SKM-1 treated with dmso at 0.1 percent for 144 hours (cell line): ENCODE measurements around the gene WNT4.

Source experiments
- DNase-seq: peaks from one replicate; lab custom pipeline; 2025; ENCODE audit not compliant: unreplicated experiment; lab: John Stamatoyannopoulos, UW

The WNT4 gene

DNA sequence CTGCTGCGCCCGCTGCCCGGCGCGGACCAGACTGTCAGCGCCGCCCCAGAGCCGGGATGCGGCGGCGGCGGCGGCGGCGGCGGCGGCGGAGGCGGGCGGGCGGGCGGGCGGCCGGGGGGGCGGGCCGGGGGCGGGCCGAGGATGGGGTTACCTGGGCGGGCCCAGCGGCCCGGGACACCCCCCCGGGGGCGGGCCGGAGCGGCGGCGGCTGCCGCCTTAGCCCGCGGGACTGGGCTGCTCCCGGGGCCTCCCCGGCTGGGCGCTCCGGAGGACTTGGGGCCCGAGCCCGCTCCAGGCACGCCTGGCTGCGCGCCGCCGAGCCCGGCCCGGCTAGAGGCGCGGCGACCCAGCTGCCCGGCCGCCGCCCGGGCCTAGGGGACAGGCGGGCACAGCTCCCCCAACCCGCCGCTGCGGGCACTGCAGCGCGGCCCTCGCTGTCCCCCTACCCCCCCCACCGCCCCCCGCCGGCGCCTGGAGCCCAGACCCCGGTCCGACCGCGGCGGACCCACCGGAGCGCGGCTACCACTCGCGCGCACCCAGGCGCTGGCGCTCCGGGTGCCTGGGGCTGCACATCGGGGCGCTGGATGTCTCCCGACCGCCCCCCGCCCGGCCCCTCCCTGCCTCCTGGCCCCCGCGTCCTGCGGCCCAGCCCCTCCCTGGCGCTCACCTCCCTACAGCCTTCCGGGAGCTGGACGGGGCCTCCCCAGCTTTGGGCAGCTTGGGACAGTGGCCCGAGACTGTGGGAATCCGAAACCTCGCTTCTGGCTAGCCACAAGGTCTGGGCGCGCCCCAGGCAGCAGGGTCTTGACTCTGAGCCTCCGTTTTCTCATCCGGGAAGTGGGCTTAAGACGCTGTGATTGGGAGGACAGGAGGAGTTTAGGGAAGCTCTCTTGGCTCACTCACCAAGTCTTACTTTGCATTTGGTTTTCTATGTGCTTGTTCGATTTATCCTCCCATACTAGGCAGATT lies at the start of gene WNT4:
WNT4 (minus strand) TSS at position 33 of the 969 bp plus-strand sequence. CDS start 175 bp downstream, outside the sequence.
- no peak for DNase-seq

DNA sequence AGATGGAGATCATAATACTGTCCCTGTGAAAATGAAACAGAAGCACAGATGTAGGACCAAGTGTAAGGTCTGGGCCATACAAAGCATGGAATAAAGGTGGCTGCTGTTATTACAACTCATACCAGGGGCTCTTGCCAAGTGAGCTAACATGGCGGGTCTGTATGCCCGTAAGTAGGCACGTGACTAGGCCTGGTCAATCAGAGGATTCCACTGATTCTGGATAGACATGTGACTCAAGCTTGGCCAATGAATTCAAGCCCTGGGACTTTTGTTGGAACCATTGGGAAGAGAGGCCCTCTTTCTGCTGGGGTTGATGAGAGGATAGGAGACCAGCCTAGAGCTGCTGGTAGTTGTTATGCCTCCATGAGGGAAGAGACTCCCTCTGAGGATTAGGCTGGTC lies 47.8 kb upstream of the WNT4 start:
- DNase-seq = no peak

DNA sequence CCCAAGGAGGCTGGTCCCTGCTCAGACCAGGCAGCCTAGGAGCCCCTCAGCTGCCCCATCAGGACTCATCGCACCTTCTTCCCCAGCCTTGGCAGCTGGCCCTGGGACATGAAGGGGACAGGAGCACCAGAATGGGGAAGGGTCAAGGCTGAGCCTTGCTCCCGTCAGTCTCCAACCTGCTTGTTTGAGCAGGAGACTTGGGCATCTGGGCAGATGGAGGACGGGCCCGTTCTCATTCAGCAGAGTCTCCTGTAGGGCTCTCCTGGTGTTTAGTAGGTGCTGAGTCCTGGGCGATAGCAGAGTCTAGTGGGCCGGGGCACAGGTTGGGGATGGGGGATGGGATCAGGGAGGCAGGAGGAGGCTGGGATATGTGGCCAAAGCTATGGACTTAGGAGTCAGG lies 47.4 kb upstream of the WNT4 start:
- DNase-seq = no peak

DNA sequence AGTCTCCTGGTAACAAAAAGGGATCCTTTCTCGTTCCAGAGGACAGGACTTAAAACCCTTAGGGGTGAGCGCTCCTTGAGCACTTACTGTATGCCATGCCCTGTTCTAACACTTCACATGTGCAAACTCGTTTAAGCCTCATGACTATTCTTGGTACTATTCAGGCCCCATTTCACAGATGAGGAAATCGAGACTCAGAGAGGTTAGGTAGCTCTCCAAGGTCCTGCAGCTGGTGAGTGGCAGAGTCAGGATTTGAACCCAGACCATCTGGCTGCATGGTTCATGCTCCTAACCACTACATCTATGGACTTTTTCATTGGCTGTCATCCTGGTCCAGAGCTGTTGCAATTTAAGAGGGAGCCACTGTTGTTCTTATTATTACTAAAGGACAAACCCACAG lies 46.7 kb upstream of the WNT4 start:
- DNase-seq = no peak

DNA sequence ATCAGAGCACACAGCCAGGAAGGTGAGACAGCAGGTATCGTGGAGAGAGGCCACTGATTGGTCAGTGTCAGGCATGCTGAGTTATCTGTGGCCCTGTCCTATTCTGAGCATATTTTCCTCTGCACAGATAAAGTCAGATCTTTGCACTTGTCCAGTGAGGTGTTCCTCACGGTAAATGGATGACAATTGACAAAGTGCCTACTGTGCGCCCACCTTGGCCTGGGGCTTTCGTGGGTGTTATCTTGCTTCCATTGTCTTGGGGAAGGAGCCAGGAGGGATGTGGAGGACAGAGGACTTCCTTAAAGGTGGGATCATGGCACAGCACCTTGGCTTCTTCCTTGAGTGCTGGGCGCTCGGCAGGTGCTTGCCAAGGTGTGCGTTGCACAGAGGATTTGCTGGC lies 46.0 kb upstream of the WNT4 start:
- DNase-seq = no peak

DNA sequence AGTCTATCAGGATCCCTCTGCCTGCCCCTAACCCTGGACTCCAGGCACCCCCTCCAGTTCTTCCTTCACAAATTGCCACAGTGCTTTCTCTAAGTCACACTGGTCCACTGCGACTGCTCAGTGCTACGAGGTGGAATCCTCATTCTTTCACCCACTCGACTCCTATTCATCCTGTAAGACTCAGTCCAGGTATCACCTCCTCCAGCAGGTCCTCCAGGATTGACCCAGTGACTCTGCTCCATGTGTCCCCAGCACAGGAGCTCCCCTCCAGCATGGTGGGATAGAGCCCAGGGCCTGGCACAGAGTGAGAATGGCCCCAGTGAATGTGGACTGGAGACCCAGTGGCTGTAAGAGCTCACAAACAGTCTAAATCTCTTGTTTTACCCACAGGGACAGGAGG lies 45.5 kb upstream of the WNT4 start:
- no peak for DNase-seq

DNA sequence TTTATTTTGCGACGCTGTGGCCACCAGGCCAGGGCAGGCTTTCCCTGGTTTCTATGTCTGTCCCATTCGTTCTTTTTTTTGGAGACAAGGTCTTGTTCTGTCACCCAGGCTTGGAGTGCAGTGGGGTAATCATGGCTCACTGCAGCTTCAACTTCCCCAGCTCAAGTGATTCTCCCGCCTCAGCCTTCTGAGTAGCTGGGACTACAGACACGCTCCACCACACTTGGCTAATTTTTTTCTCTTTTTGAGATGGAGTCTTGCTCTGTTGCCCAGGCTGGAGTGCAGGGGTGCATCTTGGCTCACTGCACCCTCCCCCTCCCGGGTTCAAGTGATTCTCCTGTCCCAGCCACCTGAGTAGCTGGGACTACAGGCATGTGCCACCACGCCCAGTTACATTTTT lies 43.4 kb upstream of the WNT4 start:
- no peak for DNase-seq

DNA sequence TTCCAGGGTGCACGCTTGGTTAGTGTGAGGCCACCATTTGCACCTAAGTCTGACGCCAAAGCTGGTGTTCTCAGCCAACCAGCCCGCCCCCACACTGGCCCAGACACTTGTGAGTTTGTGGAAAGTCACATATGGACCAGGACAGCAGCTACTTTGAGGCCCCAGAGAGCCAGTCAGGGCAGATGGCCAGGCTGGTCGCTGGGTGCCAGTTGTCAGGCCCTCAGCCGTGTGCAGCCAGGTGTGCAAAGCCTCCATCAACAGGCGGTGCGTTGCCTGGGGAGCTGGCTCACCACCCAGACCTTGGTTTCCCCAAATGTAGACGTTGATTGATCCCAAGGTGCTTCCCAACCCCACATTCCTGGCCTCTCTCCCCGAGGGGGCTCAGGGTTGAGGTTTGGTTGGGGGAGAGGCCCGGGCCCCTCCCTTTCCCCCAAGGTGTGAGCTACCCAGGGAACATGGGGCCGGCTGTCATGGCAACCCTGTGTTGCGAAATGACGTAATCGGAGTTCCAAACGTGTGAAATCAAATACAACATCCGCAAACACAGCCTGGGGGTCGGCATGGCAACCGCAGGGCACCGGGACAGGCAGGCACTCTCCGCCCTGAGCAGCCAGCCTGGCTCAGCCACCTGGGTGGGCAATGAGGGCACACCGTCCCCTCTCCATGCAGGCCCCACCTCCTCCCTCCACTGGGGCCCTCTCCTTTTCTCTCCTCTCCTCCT lies 42.2 kb upstream of the WNT4 start:
- no peak for DNase-seq

DNA sequence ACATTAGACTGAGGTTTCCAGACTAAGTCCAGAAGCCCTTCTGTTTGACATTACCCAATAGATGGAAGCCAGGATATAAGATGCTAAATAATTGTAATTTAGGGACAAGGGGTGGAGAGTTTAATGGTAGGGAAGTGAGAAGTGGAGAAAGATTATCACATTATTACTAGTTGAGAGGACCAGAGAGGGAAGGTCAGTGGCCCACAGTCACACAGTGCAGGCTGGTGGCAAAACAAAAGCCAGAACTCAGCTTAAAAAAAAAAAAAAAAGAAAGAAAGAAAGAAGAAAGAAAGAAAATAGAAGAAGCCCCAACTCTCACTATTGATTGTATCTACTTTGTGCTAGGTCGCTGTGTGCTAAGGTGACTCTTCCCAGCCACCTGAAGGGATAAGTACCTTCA lies 41.6 kb upstream of the WNT4 start:
- no peak for DNase-seq

DNA sequence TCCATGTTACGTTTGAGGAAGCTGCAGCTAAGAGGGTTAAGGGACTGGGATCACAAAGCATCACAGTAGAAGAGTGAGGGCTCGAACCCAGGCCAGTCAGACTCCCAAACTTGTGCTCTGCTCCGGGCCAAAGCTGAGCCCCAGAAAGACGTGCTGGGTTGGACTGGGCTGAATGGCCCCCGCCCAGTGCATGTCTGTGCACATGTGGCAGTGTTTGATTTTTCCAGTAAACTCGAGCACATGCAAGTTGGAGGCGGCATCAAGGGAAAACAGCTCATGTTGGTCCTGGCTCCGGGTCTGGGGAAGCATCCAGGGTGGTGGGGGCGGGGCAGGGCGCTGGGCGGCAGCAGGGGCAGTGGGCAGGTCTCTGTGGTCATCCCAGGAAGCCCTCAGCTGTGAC lies 39.8 kb upstream of the WNT4 start:
- no peak for DNase-seq

DNA sequence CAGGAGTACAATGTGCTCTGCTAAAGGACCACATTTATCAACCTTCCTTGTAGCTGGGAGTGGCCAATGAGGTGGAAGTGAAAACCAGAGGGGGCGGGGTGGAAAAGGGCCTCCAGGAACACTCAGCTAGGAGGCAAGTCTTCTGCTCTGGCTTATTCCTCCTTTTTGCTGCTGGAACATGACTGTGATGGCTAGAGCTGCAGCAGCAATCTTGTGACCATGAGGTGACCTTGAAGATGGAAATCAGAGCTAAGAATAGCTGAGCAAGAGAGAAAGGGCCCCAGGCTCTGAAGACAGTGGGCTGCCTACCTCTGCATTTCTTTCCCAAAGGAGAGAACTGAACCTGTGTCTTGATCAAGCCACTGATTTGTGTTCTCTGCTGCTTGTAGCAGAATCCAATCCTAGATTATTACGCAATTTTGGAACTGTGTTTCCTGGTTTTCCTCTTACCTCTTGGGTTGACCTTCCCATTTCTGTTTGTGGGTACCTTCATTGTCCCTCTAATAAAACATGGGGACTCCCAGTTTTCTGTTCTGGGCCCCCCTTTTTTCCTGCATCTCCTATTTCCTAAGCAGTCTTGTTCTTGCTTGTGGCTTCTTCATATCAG lies 36.4 kb upstream of the WNT4 start:
- no peak for DNase-seq

DNA sequence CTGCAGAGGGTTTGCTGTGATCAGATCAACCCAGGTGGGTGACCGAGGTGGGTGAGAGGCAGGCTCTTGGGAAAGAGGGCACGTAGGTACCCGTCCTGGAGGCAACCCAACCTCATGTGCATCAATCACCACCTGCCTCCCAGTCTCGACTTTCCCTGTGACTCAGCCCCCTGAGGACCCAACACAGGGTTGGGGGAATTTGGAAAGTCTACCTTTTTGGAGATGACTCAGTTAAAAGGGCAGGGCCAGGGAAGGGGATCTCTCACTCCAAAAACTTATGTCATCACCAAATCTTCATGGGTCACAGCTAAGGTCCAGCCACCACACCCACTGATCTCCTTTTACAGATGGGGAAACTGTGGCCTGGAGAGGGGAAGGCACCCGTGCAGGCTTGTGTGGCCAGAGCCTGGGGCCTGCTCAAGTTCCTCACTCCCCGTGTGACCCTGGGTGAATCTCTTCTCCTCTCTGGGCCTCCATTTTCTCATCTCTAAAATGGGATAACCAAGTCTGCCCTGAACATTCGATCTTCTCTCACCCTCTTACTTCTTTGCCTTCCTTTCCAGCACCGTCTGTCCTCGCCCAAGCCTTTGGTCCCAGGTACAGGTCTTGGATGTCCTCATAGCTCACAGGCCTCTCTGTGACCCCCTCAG lies 34.6 kb upstream of the WNT4 start:
- DNase-seq = no peak

DNA sequence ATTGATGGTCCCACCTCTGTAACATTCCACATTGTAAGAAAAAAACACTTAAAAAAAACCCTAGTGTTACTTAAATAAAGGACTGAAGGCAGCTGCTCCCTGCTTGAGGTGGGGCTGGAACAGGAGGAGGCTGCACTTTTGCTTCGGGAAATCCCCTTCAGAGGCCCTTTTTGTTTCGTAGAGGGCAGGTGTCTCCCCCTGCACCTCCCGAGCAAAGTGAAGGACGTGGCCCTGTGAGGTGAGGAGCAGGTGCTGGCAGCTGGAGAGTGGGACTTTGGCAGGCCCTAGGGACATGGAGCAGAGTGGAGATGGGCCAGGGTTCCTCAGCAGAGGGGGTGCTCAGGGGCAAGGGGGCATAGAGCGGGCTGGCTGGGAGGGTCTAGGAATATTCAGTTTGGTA lies 33.4 kb upstream of the WNT4 start:
- DNase-seq = no peak

DNA sequence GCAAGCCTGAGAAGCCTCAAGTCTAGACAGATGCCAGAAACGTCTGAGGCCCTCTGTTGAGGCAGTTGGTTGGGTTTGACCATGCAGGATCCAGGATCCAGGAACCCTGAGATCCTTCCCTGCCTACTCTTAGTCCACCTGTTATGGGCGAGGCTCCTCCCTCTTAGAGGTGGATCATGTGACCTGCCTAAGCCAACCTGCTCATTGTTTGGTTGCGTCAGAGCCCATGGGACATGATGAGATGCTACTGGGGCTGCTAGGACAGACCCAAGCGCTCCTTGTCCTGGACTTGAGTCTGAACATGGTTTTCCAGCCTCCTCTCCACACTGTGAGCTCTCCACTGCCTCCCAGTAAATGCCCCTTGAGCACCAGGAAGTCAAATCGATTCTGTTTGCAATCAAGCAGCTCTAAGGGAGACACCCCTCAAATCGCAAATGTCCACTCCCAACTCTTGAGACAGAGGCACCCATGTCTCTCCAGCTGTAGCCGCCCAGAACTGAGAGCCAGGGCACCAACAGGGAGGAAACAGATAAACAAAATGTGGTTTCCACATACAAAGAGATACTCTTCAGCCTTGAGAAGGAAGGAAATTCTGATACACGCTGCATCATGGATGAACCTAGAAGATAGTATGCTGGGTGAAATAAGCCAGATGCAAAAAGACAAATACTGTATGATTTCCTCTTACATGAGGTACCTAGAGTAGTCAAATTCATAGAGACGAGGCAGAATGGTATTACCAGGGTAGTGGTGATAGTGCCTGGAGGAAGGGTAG lies 31.7 kb upstream of the WNT4 start:
- no peak for DNase-seq

DNA sequence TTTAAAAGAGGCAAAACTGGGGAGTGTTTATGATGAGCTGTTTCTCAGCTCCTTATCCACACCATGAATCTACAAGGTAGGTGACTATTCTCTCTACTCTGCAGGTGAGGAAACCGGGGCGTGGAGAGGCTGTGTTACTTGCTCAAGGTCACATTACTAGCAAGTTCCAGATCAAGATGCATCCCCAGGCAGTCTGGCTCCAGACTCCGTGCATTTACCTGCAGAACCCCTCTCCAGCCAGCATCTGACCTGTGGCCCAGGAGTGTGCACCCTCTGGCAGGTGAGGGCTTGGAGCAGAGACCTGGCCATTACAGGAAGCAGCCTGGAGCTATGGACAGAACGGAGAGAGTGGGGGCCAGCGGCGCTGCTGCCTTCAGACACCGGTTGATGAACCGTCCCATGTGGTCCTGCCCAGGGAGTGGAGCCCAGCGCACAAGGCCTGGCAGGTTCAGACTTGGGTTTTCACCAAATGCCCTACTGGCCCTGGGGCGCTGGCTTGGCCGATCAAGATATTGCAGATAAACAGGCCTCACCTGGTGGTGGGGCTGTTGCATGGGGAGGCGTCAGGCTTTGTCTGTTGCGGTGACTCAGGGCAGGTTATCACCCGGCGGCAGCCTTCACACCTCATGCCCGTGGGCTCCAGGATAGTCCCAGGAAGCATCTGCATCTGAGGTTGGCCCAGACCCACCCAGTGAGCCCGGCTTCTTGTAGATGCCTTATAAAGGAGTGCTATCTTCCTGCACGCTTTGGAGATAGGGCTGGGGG lies 29.2 kb upstream of the WNT4 start:
- no peak for DNase-seq

DNA sequence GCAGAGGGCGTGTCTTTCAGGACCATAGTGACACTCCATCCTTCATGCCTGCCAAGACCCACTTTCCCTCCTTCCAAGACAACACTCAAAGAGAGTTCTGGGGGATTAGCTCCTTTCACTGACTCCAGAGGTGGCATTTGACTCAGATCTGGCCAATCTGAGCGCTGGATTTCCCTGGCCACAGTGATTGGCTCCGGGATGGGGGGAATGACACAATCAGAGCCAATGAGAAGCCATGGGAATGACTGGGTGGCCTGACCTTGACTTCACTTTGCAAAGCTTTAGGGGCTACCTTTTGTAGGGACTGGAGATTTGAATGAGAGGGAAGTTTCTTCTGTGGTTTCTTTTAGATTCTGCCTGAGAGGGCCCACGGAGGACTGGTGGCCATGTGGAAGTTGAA lies 26.9 kb upstream of the WNT4 start:
- no peak for DNase-seq

DNA sequence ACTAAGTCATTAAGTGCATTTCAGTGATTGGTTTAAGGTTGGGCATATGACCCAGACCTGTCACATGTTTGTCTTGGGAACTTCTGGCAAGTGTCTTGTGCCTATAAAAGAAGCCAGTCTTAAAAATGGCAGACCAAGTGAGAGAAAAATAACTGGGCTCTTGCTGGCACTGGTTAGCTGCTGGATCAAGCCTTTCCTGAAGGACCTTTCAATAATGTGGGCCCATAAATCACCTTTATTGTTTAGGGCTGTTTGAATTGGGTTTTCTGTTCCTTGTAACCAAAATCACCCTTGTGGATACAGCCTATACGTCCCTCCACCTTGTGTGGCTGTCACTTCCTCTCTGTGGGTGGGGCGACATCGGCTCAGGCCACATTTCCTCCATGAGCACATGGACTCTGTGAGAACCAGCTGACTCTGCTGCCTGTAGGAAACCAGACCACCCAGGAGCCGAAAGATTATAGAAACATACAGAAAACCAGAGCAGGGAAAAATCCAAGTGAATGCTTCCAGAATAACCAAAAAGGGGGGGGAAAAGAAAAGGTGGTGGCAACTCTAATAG lies 25.6 kb upstream of the WNT4 start:
- DNase-seq = no peak

DNA sequence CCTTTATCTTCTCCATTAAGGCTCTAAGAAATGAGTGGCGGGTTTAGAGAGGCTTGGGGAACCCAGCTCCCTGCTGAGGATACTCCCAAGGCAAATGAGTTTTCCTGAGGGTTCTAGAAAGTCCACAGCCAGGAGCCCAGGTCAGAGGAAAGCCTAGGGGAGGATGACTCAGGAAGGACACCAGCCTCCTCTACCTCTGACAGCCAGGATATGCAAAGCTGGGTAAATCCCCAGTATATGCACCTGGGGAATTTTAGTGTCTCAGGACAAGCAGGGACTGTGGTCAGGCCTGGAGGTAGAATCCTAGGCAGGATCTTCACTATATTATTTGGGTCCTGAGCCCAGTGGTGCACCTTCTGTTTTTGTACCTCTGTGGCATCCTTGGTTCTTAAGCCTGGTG lies 23.5 kb upstream of the WNT4 start:
- DNase-seq = no peak
